Esophagus muscularis mucosa (tissue), 4 donors: Measurements from ENCODE around the gene B3GNT5. TPM values are rescaled to one million over a fixed set of nuclear protein-coding genes. Genes with fewer than 3 reads are reported as not detected.

ENCODE experiments used
- DNase-seq: peaks from one replicate; pipeline ENCODE4 v3.0.0-alpha.2; 2017; ENCODE audit errors: extremely low spot score
- H3K27ac ChIP-seq, 4 donors: fragments of 200-600 bp; sonication (generic); replicated peaks in 1 of 4; 1 replicate in 3 of 4; 2 replicates in 1 of 4; pipeline ENCODE4 v1.5.1; 2016 to 2019; ENCODE audit warnings: mild to moderate bottlenecking in 1 of 4
- H3K27me3 ChIP-seq, 4 donors: fragments of 200-600 bp; sonication (generic); one replicate each; pipeline versions ENCODE4 v1.5.1 to v1.6.0; 2016 to 2019
- H3K36me3 ChIP-seq, 4 donors: fragments of 200-600 bp; sonication (generic); one replicate each; pipeline ENCODE4 v1.5.1; 2016 to 2019
- H3K4me1 ChIP-seq, 4 donors: fragments of 200-600 bp; sonication (generic); one replicate each; pipeline ENCODE4 v1.5.1; 2016 to 2019
- H3K4me3 ChIP-seq, 4 donors: fragments of 200-600 bp; sonication (generic); 1 replicate in 2 of 4; 2 replicates in 2 of 4; pipeline ENCODE4 v1.5.1; 2016 to 2019; ENCODE audit warnings: mild to moderate bottlenecking in 4 of 4, moderate library complexity in 1 of 4
- H3K9me3 ChIP-seq, 4 donors: fragments of 200-600 bp; sonication (generic); 1 replicate in 3 of 4; 2 replicates in 1 of 4; pipeline ENCODE4 v1.5.1; 2016 to 2019
- EP300 ChIP-seq: sonication (generic); formaldehyde crosslinking; IDR thresholded peaks from one replicate; pipeline ENCODE4 v1.6.1; 2017; ENCODE audit warnings: antibody characterized with exemption
- POLR2A ChIP-seq: fragments of 450-650 bp; IDR thresholded peaks from one replicate; pipeline ENCODE4 v1.6.1; 2017; ENCODE audit warnings: antibody characterized with exemption, moderate library complexity, mild to moderate bottlenecking, low read depth
- POLR2AphosphoS5 ChIP-seq, 2 donors: sonication (generic); formaldehyde crosslinking; IDR thresholded peaks; one replicate each; pipeline ENCODE4 v1.6.1; 2017; ENCODE audit warnings: antibody characterized with exemption in 2 of 2
- WGBS: methylation state at CpG from one replicate; pipeline ENCODE4 v1.1.5; 2018; 5-methylcytosine and 5-hydroxymethylcytosine counted together
- intact Hi-C: fragments of 100-400 bp; cut with DNase I; formaldehyde crosslinking; loops from one replicate; pipeline ENCODE4 v1.15.1; 2023
- total RNA-seq, 4 donors: library from RNA; depleted of rRNA; stranded (reverse); fragments of >200 nt; gene quantifications; one replicate each; pipeline versions ENCODE4 v1.1.0 to v1.2.1, GENCODE V29; 2016
- TF ChIP-seq, protein P1 (sequence below), 3 experiments: fragments of 200-600 bp in 2 of 3; fragments of 450-650 bp in 1 of 3; sonication (generic) in 2 of 3; IDR thresholded peaks; one replicate each; pipeline ENCODE4 v1.5.1; 2017 to 2019; ENCODE audit warnings: antibody characterized with exemption in 3 of 3, mild to moderate bottlenecking in 2 of 3, moderate library complexity in 1 of 3

The B3GNT5 gene
- total RNA-seq, 4 donors from 2014 or later = 2.1 to 11.3 (median 5.2) TPM

- H3K4me1 ChIP-seq = peaks cover 0 to 14% (median 8%) of the 10 kb centered on the region in 4 donors
- no peaks in the 10 kb centered on the region for H3K9me3 ChIP-seq
- no peaks in the 10 kb centered on the region for H3K36me3 ChIP-seq
- DNase-seq = no peak
- H3K27me3 ChIP-seq = no peaks in the 10 kb centered on the region
- intact Hi-C loops = no loop called here
- no peak overlapping the region for H3K27ac ChIP-seq
- no peak overlapping the region for H3K4me3 ChIP-seq
- WGBS = 80% methylated on average over 5 of the region's 5 CpGs
- TF ChIP-seq POLR2AphosphoS5 (IDR thresholded peaks at IDR 0.05) = no peak
- TF ChIP-seq, protein P1, sequence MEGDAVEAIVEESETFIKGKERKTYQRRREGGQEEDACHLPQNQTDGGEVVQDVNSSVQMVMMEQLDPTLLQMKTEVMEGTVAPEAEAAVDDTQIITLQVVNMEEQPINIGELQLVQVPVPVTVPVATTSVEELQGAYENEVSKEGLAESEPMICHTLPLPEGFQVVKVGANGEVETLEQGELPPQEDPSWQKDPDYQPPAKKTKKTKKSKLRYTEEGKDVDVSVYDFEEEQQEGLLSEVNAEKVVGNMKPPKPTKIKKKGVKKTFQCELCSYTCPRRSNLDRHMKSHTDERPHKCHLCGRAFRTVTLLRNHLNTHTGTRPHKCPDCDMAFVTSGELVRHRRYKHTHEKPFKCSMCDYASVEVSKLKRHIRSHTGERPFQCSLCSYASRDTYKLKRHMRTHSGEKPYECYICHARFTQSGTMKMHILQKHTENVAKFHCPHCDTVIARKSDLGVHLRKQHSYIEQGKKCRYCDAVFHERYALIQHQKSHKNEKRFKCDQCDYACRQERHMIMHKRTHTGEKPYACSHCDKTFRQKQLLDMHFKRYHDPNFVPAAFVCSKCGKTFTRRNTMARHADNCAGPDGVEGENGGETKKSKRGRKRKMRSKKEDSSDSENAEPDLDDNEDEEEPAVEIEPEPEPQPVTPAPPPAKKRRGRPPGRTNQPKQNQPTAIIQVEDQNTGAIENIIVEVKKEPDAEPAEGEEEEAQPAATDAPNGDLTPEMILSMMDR (IDR thresholded peaks at IDR 0.05) = no peak
- no peak for TF ChIP-seq POLR2A
- no peak for TF ChIP-seq EP300
Observed at GRCh38 chr3:183261151-183261724, 8.2 kb downstream of the B3GNT5 start.

DNA sequence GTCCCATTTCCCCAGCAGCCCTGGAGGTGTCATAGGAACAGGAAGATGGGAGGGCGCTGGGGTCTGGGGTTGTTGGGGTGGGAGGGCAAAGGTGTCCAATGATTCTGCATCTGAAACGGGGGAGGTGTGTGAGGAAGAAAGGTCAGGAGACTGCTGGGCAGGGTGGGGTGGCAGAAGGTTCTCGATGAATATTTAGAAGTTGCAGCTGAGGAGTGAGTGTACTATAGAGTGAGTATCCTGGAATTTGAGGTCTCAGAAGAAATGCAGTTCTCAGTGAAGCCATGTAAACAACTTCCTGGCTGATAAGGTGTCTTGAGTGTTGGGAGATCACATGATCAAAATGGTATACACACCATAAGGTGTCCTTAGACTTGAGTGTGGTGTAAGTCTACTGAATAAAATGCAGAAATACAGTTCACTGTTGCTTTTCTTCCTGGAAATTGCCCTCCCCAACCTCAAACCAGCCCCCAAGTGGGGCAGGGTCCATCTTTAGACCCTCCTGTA, 9.9 kb downstream of the B3GNT5 start:
- WGBS = 92% methylated on average over 3 of the region's 3 CpGs
- H3K27ac ChIP-seq = no peak overlapping the region
- no peaks in the 10 kb centered on the region for H3K27me3 ChIP-seq
- no peaks in the 10 kb centered on the region for H3K36me3 ChIP-seq
- intact Hi-C loops = no loop called here
- H3K4me1 ChIP-seq = peaks cover 0 to 14% (median 8%) of the 10 kb centered on the region in 4 donors
- H3K9me3 ChIP-seq = no peaks in the 10 kb centered on the region
- no peak overlapping the region for H3K4me3 ChIP-seq
- DNase-seq = no peak
- no peak for TF ChIP-seq EP300
- TF ChIP-seq POLR2A = no peak
- TF ChIP-seq, protein P1 (IDR thresholded peaks at IDR 0.05) = no peak
- no peak for TF ChIP-seq POLR2AphosphoS5 (IDR thresholded peaks at IDR 0.05)

DNA sequence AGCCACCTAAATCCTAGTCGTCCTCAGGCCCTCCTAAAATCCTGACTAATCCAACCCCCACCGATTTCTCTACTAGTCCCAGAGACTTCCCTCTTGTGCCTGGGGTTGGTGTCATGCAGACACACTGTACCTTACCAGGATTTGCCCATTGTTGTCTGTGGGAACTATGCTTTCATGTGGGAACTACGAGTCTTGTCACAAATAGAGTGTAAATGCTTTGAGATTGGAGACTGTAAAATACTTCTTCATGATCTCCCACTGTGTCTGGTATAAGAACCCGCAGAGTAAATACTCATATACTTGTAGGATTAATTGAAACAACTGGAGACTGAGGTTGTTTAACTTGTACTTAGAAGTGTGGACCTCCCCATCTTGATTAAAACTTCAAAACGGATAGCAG, 11.2 kb downstream of the B3GNT5 start:
- H3K27me3 ChIP-seq = no peaks in the 10 kb centered on the region
- WGBS = 73% methylated on average over 5 of the region's 5 CpGs
- no peak overlapping the region for H3K27ac ChIP-seq
- H3K4me3 ChIP-seq = no peak overlapping the region
- intact Hi-C loops = no loop called here
- TF ChIP-seq, protein P1 (IDR thresholded peaks at IDR 0.05) = no peak
- TF ChIP-seq EP300 (no peak), POLR2AphosphoS5 (IDR thresholded peaks at IDR 0.05) (no peak), POLR2A (no peak)
- H3K4me1 ChIP-seq = peaks cover 0 to 10% (median 7%) of the 10 kb centered on the region in 4 donors
- DNase-seq = no peak
- H3K36me3 ChIP-seq = no peaks in the 10 kb centered on the region
- H3K9me3 ChIP-seq = no peaks in the 10 kb centered on the region

GRCh38 chr3:183265157-183265642, 12.1 kb downstream of the B3GNT5 start:
- Histone ChIP-seq H3K27me3 (no peaks in the 10 kb centered on the region), H3K4me1 (peaks cover 0 to 2% (median under 1%) of the 10 kb centered on the region in 4 donors), H3K4me3 (no peak overlapping the region), H3K27ac (peak overlapping the region in 2 of 4 donors; percentile 2 to 25), H3K36me3 (peaks cover 0 to 6% (median 2%) of the 10 kb centered on the region in 4 donors), H3K9me3 (no peaks in the 10 kb centered on the region)
- DNase-seq = no peak
- intact Hi-C loops = no loop called here
- WGBS = 76% methylated on average over 15 of the region's 15 CpGs
- TF ChIP-seq, protein P1 (IDR thresholded peaks at IDR 0.05) = no peak
- TF ChIP-seq POLR2AphosphoS5 (IDR thresholded peaks at IDR 0.05) (no peak), EP300 (no peak), POLR2A (no peak)
